ENCODE data around the gene AMFR. TPM values are rescaled to one million over a fixed set of nuclear protein-coding genes. Genes with fewer than 3 reads are reported as not detected.

The AMFR gene
- total RNA-seq, 4 donors from 2014 or later = 126 to 215 (median 162) TPM

GRCh38 chr16:56424404-56424764, 961 bp downstream of the AMFR start:
- TF ChIP-seq CTCF (IDR thresholded peaks at IDR 0.05) = no peak
- no peak for DNase-seq (ENCODE audit: low spot score)
- ATAC-seq (ENCODE audit: low FRiP score) = peak; percentile 15

GRCh38 chr16:56423584-56424403, 1.6 kb downstream of the AMFR start:
- no peak for TF ChIP-seq CTCF (IDR thresholded peaks at IDR 0.05)
- ATAC-seq (ENCODE audit: low FRiP score) = no peak
- DNase-seq (ENCODE audit: low spot score) = no peak

- ATAC-seq (ENCODE audit: low FRiP score) = no peak
- TF ChIP-seq CTCF (IDR thresholded peaks at IDR 0.05) = no peak
- no peak for DNase-seq (ENCODE audit: low spot score)
These were observed 2.4 kb downstream of the AMFR start for GRCh38 chr16:56422896-56423441.

GRCh38 chr16:56421976-56422669, 3.2 kb downstream of the AMFR start:
- no peak for TF ChIP-seq CTCF (IDR thresholded peaks at IDR 0.05)
- ATAC-seq (ENCODE audit: low FRiP score) (no peak), DNase-seq (ENCODE audit: low spot score) (no peak)

GRCh38 chr16:56421313-56421712, 4.0 kb downstream of the AMFR start:
- DNase-seq (ENCODE audit: low spot score) (no peak), ATAC-seq (ENCODE audit: low FRiP score) (no peak)
- no peak for TF ChIP-seq CTCF (IDR thresholded peaks at IDR 0.05)

- ATAC-seq (ENCODE audit: low FRiP score) = no peak
- no peak for DNase-seq (ENCODE audit: low spot score)
- TF ChIP-seq CTCF (IDR thresholded peaks at IDR 0.05) = no peak
These were observed 4.7 kb downstream of the AMFR start for GRCh38 chr16:56420613-56421012.
